ENCODE measurements around the gene MUC3A.

DNA sequence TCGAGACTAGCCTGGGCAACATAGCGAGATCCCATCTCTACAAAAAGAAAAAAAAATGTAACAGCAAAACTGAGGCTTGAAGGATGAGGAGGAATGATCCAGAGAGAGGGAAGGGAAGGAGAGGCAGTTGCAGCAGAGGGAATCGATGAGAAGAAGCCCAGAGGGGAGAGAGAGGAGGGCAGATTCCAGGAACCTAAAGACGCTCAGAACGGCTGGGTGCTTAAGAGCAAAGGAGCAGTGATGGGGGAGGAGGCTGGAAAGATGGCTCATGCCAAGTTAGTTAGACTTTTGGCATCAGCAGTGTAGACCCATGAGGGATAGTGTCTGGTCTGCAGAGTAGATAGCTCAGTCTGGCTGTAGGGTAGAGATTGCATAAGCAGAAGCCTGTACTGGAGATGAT is 60.3 kb downstream of the MUC3A start:
- no peak for TF ChIP-seq EZH2 (IDR thresholded peaks at IDR 0.05; ENCODE audit: borderline replicate concordance, low read depth, low read length, poor library complexity, severe bottlenecking)
- TF ChIP-seq, protein P1, sequence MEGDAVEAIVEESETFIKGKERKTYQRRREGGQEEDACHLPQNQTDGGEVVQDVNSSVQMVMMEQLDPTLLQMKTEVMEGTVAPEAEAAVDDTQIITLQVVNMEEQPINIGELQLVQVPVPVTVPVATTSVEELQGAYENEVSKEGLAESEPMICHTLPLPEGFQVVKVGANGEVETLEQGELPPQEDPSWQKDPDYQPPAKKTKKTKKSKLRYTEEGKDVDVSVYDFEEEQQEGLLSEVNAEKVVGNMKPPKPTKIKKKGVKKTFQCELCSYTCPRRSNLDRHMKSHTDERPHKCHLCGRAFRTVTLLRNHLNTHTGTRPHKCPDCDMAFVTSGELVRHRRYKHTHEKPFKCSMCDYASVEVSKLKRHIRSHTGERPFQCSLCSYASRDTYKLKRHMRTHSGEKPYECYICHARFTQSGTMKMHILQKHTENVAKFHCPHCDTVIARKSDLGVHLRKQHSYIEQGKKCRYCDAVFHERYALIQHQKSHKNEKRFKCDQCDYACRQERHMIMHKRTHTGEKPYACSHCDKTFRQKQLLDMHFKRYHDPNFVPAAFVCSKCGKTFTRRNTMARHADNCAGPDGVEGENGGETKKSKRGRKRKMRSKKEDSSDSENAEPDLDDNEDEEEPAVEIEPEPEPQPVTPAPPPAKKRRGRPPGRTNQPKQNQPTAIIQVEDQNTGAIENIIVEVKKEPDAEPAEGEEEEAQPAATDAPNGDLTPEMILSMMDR (conservative IDR thresholded peaks at IDR 0.05; ENCODE audit: low read depth, low read length) = no peak
